Transverse colon (tissue), 4 donors: Measurements from ENCODE around the gene ZFHX3. TPM values are rescaled to one million over a fixed set of nuclear protein-coding genes. Genes with fewer than 3 reads are reported as not detected.
A peak's percentile ranks its signal among the peaks of the same experiment; 100 is the strongest.

Experiments used
- DNase-seq: peaks from one replicate; pipeline ENCODE4 v3.0.0-alpha.2; 2019
- H3K27ac ChIP-seq, 4 donors: fragments of 200-600 bp; sonication (generic); 2 replicates each; pipeline ENCODE4 v1.5.1; 2016 to 2018; ENCODE audit warnings: inconsistent platforms in 4 of 4
- H3K27me3 ChIP-seq: fragments of 200-600 bp; sonication (generic); 2 replicates; pipeline ENCODE4 v1.5.1; 2017; ENCODE audit warnings: inconsistent platforms
- H3K36me3 ChIP-seq, 4 donors: fragments of 200-600 bp; sonication (generic); 2 replicates each; pipeline ENCODE4 v1.5.1; 2017 to 2019; ENCODE audit warnings: inconsistent platforms in 4 of 4
- H3K4me1 ChIP-seq, 4 donors: fragments of 200-600 bp; sonication (generic); 2 replicates each; pipeline ENCODE4 v1.5.1; 2017 to 2020; ENCODE audit warnings: inconsistent platforms in 4 of 4
- H3K4me3 ChIP-seq, 4 donors: fragments of 200-600 bp; sonication (generic); 1 replicate in 1 of 4; 2 replicates in 3 of 4; pipeline versions ENCODE4 v1.5.1 to v1.6.1; 2017 to 2019; ENCODE audit warnings: inconsistent platforms in 4 of 4
- H3K9me3 ChIP-seq, 2 donors: fragments of 200-600 bp; sonication (generic); 2 replicates each; pipeline ENCODE4 v1.5.1; 2017 to 2019; ENCODE audit warnings: inconsistent platforms in 2 of 2
- CTCF ChIP-seq, 5 experiments: fragments of 200-600 bp in 3 of 5; fragments of 450-650 bp in 2 of 5; sonication (generic) in 3 of 5; IDR thresholded peaks; 1 replicate in 2 of 5; 2 replicates in 3 of 5; pipeline ENCODE4 v1.5.1; 2016 to 2017; ENCODE audit warnings: antibody characterized with exemption in 5 of 5, inconsistent platforms in 3 of 5, mild to moderate bottlenecking in 2 of 5, moderate library complexity in 1 of 5
- EP300 ChIP-seq: sonication (generic); formaldehyde crosslinking; IDR thresholded peaks from one replicate; pipeline ENCODE4 v1.6.1; 2017; ENCODE audit warnings: antibody characterized with exemption, low read depth
- POLR2A ChIP-seq: fragments of 450-650 bp; IDR thresholded peaks from one replicate; pipeline ENCODE4 v1.6.1; 2016; ENCODE audit warnings: antibody characterized with exemption, mild to moderate bottlenecking, moderate library complexity
- POLR2AphosphoS5 ChIP-seq, 3 donors: sonication (generic); formaldehyde crosslinking; IDR thresholded peaks; one replicate each; pipeline ENCODE4 v1.6.1; 2016; ENCODE audit warnings: antibody characterized with exemption in 3 of 3
- WGBS, 2 donors: methylation state at CpG; one replicate each; pipeline ENCODE4 v1.1.5; 2018; ENCODE audit warnings: low coverage in 1 of 2; 5-methylcytosine and 5-hydroxymethylcytosine counted together
- in situ Hi-C, 4 donors: fragments of 200-750 bp; cut with MboI; loops; one replicate each; pipeline versions ENCODE4 v1.15.0 to v1.15.1; 2017; ENCODE audit warnings: low sequenced_read_pairs in 3 of 4, low pct_ligation_motif_present in 1 of 4, low pct_unique_long_range_greater_than_20kb in 1 of 4
- intact Hi-C: fragments of 100-400 bp; cut with DNase I; formaldehyde crosslinking; loops from one replicate; pipeline ENCODE4 v1.15.1; 2023; ENCODE audit warnings: low total_unique reads
- total RNA-seq, 4 donors: library from RNA; depleted of rRNA; stranded (reverse); fragments of >200 nt; gene quantifications; one replicate each; pipeline ENCODE4 v1.1.0, GENCODE V29; 2016

Gene ZFHX3
- total RNA-seq, 4 donors from 2014 or later: 12.3 to 23.7 (median 15.3) TPM

DNA sequence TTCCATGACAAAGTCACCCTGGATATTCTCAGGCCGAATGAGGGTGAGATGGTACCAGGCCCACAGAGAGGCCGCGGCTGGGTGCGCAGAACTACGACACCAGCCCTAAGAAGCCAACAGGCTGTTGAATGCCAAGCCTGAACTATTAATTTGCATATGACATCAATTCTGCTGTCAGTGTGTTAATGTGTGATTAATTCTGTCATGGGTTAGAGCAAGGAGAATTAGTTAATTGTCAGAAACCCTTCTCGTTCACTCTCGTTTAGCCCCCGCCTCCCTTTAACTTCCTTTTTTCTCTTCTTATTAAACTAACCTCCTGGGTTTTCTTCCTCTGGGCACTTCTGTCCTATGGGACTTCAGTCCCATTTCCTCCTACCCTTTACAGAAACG, 123.4 kb downstream of the ZFHX3 start:
- in situ Hi-C loops: no loop called here

DNA sequence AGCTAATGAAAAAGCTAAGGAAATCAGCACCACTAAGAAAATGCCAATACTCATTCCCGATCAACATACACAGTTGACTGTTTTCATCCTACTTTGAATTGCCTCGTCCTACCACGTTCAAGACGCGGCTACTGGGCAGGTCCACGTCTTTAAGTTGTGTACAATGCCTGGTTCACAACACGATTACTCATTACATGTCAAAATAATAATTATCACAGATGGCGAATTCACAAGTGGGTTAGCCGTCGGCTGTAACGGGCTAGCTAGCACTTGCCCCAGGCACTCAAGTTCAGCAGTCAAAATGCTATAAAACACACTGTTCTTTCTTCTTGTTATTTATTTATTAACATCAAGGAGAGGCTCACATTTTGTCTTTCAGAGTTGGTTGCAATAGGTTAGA, 124.2 kb downstream of the ZFHX3 start:
- WGBS, 2 donors: 95% methylated on average over 8 to 11 of the region's 11 CpGs
- H3K4me3 ChIP-seq: no peak overlapping the region
- H3K4me1 ChIP-seq: peaks cover 0 to 6% (median 0%) of the 10 kb centered on the region in 4 donors
- no peak overlapping the region for H3K27ac ChIP-seq
- no peak for DNase-seq
- in situ Hi-C loops: no loop called here
- TF ChIP-seq POLR2A (no peak), POLR2AphosphoS5 (IDR thresholded peaks at IDR 0.05) (no peak), EP300 (no peak), CTCF (IDR thresholded peaks at IDR 0.05) (no peak)
- H3K9me3 ChIP-seq: no peaks in the 10 kb centered on the region
- no peaks in the 10 kb centered on the region for H3K36me3 ChIP-seq
- intact Hi-C loops: no loop called here
- H3K27me3 ChIP-seq: no peaks in the 10 kb centered on the region

More for the DNA sequence above, 123.4 kb downstream of the ZFHX3 start:
- intact Hi-C loops: no loop called here
- H3K4me3 ChIP-seq: no peak overlapping the region
- no peaks in the 10 kb centered on the region for H3K27me3 ChIP-seq
- H3K27ac ChIP-seq: no peak overlapping the region
- H3K36me3 ChIP-seq: no peaks in the 10 kb centered on the region
- no peak for TF ChIP-seq POLR2AphosphoS5 (IDR thresholded peaks at IDR 0.05)
- no peak for TF ChIP-seq CTCF (IDR thresholded peaks at IDR 0.05)
- no peak for TF ChIP-seq POLR2A
- TF ChIP-seq EP300: no peak
- H3K4me1 ChIP-seq: peaks cover 0 to 6% (median 0%) of the 10 kb centered on the region in 4 donors
- no peak for DNase-seq
- no peaks in the 10 kb centered on the region for H3K9me3 ChIP-seq
- WGBS, 2 donors: 72 to 83% methylated on average over 4 to 9 of the region's 9 CpGs

DNA sequence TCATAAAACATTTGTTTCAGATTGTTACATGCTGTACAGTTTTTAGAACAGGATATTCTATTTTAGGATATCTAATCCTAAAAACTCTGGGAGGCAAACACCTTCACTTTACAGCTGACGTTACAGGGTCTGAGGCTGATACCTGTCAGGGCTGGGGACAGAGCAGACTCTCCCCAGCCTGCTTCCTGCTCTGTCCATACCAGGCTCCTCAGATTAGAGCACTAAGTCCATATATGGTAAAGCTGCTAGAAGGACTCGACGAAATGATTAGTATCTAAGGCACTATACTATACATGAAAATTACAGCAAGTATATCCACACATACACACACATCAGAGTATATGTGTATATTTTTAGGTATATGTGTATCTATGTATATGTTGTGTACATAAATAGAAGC, 125.2 kb downstream of the ZFHX3 start:
- WGBS, 2 donors: 60 to 63% methylated on average over 1 to 3 of the region's 3 CpGs
- H3K4me3 ChIP-seq: no peak overlapping the region
- TF ChIP-seq EP300 (no peak), CTCF (IDR thresholded peaks at IDR 0.05) (no peak), POLR2AphosphoS5 (IDR thresholded peaks at IDR 0.05) (no peak), POLR2A (no peak)
- no peak for DNase-seq
- H3K9me3 ChIP-seq: no peaks in the 10 kb centered on the region
- H3K36me3 ChIP-seq: no peaks in the 10 kb centered on the region
- H3K27ac ChIP-seq: no peak overlapping the region
- in situ Hi-C loops (no loop called here), intact Hi-C loops (no loop called here)
- H3K27me3 ChIP-seq: no peaks in the 10 kb centered on the region
- peaks cover 0 to 6% (median 0%) of the 10 kb centered on the region in 4 donors for H3K4me1 ChIP-seq

- H3K4me3 ChIP-seq: peak overlapping the region in 1 of 4 donors; percentile 11
- H3K9me3 ChIP-seq: no peaks in the 10 kb centered on the region
- in situ Hi-C loops: no loop called here
- no peak for DNase-seq
- WGBS, 2 donors: 70% methylated on average over 15 of the region's 15 CpGs; no CpG with 5 or more reads in 1 of the 2 donors
- TF ChIP-seq POLR2A (no peak), CTCF (IDR thresholded peaks at IDR 0.05) (no peak), EP300 (no peak), POLR2AphosphoS5 (IDR thresholded peaks at IDR 0.05) (no peak)
- H3K27me3 ChIP-seq: no peaks in the 10 kb centered on the region
- peak overlapping the region in 2 of 4 donors; percentile 20 to 28 for H3K27ac ChIP-seq
- no peaks in the 10 kb centered on the region for H3K36me3 ChIP-seq
- intact Hi-C loops: no loop called here
- H3K4me1 ChIP-seq: peaks cover 0 to 6% (median 0%) of the 10 kb centered on the region in 4 donors
Observed at GRCh38 chr16:72921620-72922019, 126.3 kb downstream of the ZFHX3 start.
